ENCODE results near the gene RIC8A. TPM values are rescaled to one million over a fixed set of nuclear protein-coding genes. Genes with fewer than 3 reads are reported as not detected.
"Not testable (repeated sequence)": the region's sequence is repeated elsewhere in the genome, so short reads cannot be mapped to it uniquely, and the experiment has no call there.

The RIC8A gene
- total RNA-seq, result 10 to 100 TPM; 39.0 to 94.0 (median 64.1) TPM

DNA sequence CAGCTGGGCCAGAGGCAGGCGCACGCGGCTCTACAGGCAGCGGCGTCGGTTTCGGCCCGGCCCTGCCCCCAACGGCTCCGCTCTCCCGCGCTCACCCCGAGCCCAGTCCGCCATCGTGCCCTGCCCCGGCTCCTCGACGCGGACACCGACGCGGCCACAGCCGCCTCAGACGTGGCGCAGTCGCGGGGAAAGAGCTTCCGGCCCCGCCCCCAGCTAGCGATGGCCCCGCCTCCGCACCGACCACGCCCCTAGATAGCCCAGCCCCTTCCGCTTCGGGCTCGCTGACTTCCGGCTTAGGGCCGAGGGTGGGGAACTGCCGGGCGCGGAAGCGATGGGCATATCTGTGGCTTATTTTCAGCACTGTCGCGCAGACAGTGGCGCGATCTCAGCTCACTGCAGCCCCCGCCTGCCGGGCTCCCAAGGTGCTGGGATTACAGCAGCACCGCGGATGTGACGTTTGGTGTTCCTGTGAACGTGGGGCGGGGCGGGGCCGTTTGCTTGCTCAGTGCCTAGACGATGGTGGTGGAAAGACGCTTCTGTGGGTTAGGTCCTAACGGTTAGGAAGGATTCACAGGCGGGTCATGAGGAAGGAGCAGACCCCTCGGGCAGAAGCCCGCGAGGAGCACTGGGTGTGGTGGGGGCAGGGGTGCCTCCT is at the start of gene RIC8A, which contains the start of gene BET1L:
Gene RIC8A (plus strand): TSS at position 501 of the 655 bp plus-strand sequence. CDS start 1,147 bp downstream, outside the sequence.
Gene BET1L (minus strand): TSS at position 192 of the 655 bp plus-strand sequence. CDS start 78 bp downstream, at position 114.
- in situ Hi-C loops (cut with MboI; ENCODE audit: low pct_unique_long_range_greater_than_20kb in 2 of 9, low sequenced_read_pairs in 9 of 9, unreplicated experiment in 9 of 9), result no loop called here
- WGBS, 10 experiments, result 0 to 3% (median 0%) methylated on average over 2 to 6 of the region's 63 CpGs; no CpG with 5 or more reads in 7 of the 10 experiments
- ATAC-seq (replicated peaks in 6 of 8), result peak; percentile 59 to 90 (median 83)
- Histone ChIP-seq H3K27ac (peak within 1 kb of the TSS; percentile 98 to 99), H3K4me3 (peak within 1 kb of the TSS; percentile 90 to 100 (median 93)), H3K4me1 (replicated peaks in 1 of 2) (peaks cover 17 to 19% of the 10 kb centered on the region in 2 donors)

DNA sequence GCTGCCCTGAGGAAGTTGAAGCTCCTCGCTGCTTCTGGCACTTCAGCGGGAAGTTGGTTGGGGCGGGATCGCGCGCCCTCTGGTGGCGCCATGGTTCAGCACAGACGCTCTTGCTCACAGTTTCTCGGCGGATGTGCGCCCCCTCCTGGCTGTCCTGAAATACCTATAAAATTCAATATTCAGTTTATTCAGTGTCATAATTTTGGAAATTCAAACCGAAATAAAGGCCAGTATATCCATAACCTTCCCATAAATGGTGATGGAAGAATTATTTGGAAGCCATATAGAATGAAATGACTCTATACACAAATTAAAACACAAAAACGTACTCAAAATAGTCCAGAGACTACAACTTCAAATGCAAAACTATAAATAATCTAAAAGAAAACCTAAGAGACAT is 27.3 kb upstream of the RIC8A start:
- H3K4me1 ChIP-seq (replicated peaks in 1 of 2); in situ Hi-C loops (cut with MboI; ENCODE audit: low pct_unique_long_range_greater_than_20kb in 2 of 9, low sequenced_read_pairs in 9 of 9, unreplicated experiment in 9 of 9); ATAC-seq (replicated peaks in 6 of 8); H3K4me3 ChIP-seq; H3K27ac ChIP-seq: not testable (repeated sequence)
- WGBS, 10 experiments, result no CpG with 5 or more reads among the region's 13 CpGs

DNA sequence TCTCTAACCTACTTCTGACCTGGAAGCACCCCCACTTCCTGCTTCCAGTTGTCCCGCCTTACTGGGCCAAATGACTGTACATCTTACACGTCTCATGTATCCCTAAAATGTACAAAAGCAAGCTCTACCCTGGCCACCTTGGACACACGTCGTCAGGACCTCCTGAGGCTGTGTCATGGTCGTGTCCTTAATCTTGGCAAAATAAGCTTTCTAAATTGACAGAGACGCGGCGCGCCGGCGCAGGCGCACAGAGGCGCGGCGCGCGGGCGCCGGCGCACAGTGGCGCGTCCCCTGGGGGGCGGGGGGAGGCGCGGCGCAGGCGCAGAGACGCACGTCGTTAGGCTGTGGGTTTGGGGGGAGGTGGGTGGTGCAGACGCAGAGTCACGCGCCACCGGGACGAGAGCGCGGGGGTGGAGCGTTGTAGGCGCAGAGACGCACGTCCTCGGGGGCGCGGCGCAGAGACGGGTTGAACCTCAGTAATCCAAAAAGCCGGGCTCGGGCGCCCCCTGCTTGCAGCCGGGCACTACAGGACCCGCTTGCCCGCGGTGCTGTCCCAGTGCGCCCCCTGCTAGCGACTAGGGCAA is 18.2 kb upstream of the RIC8A start:
- no CpG with 5 or more reads among the region's 55 CpGs for WGBS, 10 experiments
- H3K4me1 ChIP-seq (replicated peaks in 1 of 2); H3K27ac ChIP-seq; in situ Hi-C loops (cut with MboI; ENCODE audit: low pct_unique_long_range_greater_than_20kb in 2 of 9, low sequenced_read_pairs in 9 of 9, unreplicated experiment in 9 of 9); H3K4me3 ChIP-seq: not testable (repeated sequence)
- peak in 6 of 8 experiments; percentile 11 to 38 (median 20) for ATAC-seq (replicated peaks in 6 of 8)

DNA sequence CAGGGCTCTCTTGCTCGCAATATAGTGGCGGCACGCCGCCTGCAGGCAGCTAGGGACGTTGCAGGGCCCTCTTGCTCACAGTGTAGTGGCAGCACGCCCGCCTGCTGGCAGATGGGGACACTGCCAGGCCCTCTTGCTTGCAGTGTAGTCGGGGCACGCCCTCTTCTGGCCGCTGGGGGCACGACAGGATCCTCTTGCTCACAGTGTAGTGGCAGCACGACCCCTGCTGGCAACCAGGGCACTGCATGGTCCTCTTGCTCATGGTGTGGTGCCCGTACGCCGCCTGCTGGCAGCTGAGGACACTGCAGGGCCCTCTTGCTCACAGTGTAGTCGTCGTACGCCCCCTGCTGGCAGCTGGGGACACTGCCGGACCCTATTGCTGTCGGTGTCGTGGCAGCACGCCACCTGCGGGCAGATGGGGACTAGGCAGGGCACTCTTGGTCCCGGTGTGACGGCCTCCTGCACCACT is 17.6 kb upstream of the RIC8A start:
- H3K27ac ChIP-seq; in situ Hi-C loops (cut with MboI; ENCODE audit: low pct_unique_long_range_greater_than_20kb in 2 of 9, low sequenced_read_pairs in 9 of 9, unreplicated experiment in 9 of 9); H3K4me3 ChIP-seq; H3K4me1 ChIP-seq (replicated peaks in 1 of 2): not testable (repeated sequence)
- WGBS, 10 experiments, result no CpG with 5 or more reads among the region's 25 CpGs
- peak; percentile 31 to 90 (median 48) for ATAC-seq (replicated peaks in 6 of 8)

DNA sequence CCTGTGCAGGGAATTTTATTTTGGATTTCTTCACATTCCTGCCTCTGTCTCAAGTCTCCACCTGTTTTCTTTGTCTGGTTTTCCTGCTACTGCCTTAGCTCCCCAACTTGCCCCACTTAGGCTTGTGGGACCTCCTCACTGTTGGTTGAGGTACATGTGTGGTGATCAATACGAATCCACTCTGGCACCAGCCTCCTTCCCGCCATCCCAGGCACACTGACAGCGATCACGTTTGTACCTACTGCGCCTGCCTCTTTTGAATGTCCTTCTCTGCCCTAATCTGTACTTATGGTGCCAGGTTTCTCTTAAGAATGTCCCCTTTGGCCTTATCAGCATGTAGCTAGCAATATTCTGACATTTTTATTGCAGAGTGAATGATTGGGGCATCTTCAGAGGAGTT is 17.0 kb upstream of the RIC8A start:
- H3K4me1 ChIP-seq (replicated peaks in 1 of 2); in situ Hi-C loops (cut with MboI; ENCODE audit: low pct_unique_long_range_greater_than_20kb in 2 of 9, low sequenced_read_pairs in 9 of 9, unreplicated experiment in 9 of 9); H3K27ac ChIP-seq; ATAC-seq (replicated peaks in 6 of 8); H3K4me3 ChIP-seq: not testable (repeated sequence)
- WGBS, 10 experiments, result no CpG with 5 or more reads among the region's 5 CpGs

DNA sequence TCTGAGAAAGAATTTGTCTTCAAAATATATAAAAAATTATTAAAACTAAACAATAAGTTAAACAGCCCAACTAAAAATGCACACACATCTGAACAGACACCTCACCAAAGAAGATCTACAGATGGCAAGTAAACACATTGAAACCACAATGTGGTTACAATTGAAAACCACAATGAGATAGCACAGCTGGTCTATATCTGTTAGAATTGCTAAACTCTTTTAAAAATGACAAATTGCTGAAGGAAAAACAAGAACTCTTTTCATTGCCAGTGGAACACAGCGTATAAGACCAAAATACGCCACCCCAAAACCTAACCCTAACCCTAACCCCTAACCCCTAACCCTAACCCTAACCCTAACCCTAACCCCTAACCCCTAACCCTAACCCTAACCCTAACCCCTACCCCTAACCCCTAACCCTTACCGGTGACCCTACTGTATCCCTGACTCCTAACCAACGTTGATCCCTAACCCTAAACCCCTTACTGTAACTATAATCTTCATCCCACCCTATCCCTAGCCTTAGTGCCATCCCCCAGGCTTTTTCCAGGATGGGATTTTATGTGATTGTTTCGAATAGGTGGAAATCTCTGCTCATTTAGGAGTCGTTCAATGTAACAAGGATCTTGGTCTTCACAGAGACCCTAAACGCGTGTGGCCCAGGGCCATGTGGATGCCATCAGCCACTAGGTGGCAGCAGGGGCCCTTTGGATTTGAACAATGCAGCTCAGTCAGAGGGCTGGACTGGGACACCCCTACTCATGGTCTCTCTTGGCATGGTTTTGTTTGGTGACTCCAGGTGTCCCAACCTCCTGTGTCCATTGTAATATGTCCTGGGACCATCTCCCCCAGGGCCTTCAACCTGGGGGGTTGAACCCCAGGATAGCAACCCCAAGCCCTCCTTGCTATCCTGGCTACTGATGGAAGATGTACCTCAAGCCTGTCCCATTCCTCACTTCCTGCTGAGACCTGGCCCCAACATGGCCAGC is 15.7 kb upstream of the RIC8A start:
- in situ Hi-C loops (cut with MboI; ENCODE audit: low pct_unique_long_range_greater_than_20kb in 2 of 9, low sequenced_read_pairs in 9 of 9, unreplicated experiment in 9 of 9); H3K4me1 ChIP-seq (replicated peaks in 1 of 2); H3K27ac ChIP-seq; H3K4me3 ChIP-seq: not testable (repeated sequence)
- peak; percentile 19 to 83 (median 63) for ATAC-seq (replicated peaks in 6 of 8)
- no CpG with 5 or more reads among the region's 8 CpGs for WGBS, 10 experiments

DNA sequence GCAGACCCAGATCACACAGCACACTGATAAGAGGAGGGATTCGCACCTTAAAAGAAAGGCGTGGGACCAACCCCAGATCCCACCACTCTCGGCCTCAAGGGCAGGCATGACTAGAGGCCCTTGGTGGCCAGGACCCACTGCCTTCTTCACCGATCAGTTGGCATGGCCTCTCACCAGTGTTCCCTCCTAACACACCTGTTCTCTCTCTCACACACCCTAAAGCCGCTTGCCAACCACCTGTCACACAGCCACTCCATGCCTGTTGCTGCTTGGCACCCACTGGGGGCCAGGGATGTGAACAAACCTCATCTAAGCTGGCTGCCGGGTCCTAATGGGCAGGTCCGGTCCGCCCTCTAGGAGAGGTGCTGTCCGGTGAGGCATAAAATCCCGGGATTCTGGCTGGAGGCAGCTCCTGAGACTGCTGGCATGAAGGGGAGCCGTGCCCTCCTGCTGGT is 14.8 kb upstream of the RIC8A start, which contains the start of gene SCGB1C1:
Gene SCGB1C1 (plus strand): TSS at position 405 of the 455 bp plus-strand sequence. CDS start 22 bp downstream, at position 427.
- in situ Hi-C loops (cut with MboI; ENCODE audit: low pct_unique_long_range_greater_than_20kb in 2 of 9, low sequenced_read_pairs in 9 of 9, unreplicated experiment in 9 of 9); ATAC-seq (replicated peaks in 6 of 8); H3K4me1 ChIP-seq (replicated peaks in 1 of 2); H3K27ac ChIP-seq; H3K4me3 ChIP-seq: not testable (repeated sequence)
- no CpG with 5 or more reads among the region's 11 CpGs for WGBS, 10 experiments

DNA sequence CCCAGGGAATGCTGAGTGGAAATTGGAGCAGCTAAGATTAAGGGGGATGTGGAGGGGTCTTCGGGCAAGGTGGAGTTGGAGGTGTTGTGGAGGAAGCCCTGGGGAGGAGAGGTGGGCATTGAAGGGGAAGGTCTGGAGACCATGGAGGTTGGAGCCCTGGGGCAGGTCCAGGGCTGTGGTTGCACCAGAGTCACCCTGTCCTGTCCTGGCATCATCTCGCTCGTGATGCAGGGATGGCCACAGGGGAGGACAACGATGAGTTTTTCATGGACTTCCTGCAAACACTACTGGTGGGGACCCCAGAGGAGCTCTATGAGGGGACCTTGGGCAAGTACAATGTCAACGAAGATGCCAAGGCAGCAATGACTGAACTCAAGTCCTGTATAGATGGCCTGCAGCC is 14.0 kb upstream of the RIC8A start:
- no CpG with 5 or more reads among the region's 5 CpGs for WGBS, 10 experiments
- H3K27ac ChIP-seq; in situ Hi-C loops (cut with MboI; ENCODE audit: low pct_unique_long_range_greater_than_20kb in 2 of 9, low sequenced_read_pairs in 9 of 9, unreplicated experiment in 9 of 9); H3K4me3 ChIP-seq; H3K4me1 ChIP-seq (replicated peaks in 1 of 2): not testable (repeated sequence)
- ATAC-seq (replicated peaks in 6 of 8), result peak in 1 of 8 experiments; percentile 11

DNA sequence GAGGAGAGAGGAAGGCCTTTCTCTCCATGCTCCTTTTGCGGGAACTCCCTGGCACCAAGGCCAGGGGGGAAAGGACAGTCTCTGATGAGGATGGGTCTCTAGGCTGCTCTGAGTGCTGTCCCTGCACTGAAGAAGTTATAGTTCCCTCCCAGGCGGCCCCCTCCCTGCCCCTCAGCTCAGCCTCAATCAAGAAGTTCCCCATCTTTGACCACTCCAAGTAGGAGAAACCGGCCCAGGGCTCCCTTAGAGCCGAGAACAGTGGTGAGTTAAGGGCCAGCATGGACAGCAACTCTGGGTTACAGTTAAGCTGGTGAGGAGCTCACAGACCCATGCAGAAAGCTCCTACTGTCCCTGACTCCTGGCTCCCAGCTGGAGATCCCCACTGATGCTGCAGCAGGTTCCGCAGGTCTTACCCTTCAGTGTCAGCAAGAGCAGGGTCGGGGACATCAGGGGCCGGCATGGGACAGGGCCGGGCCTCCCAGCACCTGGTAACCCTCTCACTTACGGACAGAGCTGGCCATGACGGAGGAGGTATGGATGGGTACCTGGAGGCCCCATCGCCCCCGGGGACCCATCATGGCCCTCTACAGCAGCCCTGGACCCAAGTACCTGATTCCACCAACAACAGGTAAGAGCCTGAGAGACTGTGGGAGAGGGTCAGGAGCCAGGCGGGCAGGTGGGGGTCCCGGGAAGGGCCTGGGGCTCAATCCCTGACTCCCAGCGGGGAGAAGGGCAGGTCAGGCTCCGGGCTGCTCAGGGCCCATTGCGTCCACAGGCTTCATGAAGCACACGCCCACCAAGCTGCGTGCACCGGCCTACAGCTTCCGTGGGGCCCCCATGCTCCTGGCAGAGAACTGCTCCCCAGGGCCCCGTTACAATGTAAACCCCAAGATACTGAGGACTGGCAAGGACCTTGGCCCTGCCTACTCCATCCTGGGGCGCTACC is 10.4 kb upstream of the RIC8A start:
- WGBS, 10 experiments, result 44 to 100% (median 80%) methylated on average over 1 to 4 of the region's 23 CpGs; no CpG with 5 or more reads in 3 of the 10 experiments
- in situ Hi-C loops (cut with MboI; ENCODE audit: low pct_unique_long_range_greater_than_20kb in 2 of 9, low sequenced_read_pairs in 9 of 9, unreplicated experiment in 9 of 9), result no loop called here
- ATAC-seq (replicated peaks in 6 of 8), result peak in 4 of 8 experiments; percentile 10 to 14 (median 12)
- H3K27ac ChIP-seq, result no peak overlapping the region
- H3K4me1 ChIP-seq (replicated peaks in 1 of 2), result peaks cover 0 to 2% of the 10 kb centered on the region in 2 donors
- no peak overlapping the region for H3K4me3 ChIP-seq

DNA sequence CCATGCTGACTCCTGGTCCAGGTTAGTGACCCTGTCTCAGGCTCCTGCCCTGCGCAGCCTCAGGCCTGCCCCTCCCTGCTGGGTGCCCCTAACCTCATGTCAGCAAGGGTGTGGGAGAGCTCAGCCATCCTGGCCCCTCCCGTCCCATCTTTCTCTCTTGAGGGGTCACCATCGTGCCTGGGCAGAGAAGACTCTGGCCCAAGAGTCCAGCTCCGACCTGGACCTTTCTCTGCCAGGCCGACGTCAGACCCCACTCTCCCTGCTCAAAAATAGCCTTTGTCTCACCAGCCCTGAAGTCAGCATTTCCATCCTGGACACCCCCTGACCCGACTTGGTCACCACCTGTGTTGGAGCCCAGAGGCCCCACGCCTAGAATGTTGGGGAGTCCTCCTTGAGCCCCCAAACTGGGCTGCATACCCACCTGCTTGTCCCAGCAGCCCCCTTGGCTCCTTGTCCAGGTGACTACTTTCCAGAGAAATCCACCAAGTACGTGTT is 9.7 kb upstream of the RIC8A start:
- in situ Hi-C loops (cut with MboI; ENCODE audit: low pct_unique_long_range_greater_than_20kb in 2 of 9, low sequenced_read_pairs in 9 of 9, unreplicated experiment in 9 of 9), result no loop called here
- Histone ChIP-seq H3K4me3 (no peak overlapping the region), H3K27ac (no peak overlapping the region), H3K4me1 (replicated peaks in 1 of 2) (no peaks in the 10 kb centered on the region)
- peak in 4 of 8 experiments; percentile 6 to 17 (median 10) for ATAC-seq (replicated peaks in 6 of 8)
- 73 to 92% (median 79%) methylated on average over 2 to 7 of the region's 9 CpGs; no CpG with 5 or more reads in 6 of the 10 experiments for WGBS, 10 experiments

DNA sequence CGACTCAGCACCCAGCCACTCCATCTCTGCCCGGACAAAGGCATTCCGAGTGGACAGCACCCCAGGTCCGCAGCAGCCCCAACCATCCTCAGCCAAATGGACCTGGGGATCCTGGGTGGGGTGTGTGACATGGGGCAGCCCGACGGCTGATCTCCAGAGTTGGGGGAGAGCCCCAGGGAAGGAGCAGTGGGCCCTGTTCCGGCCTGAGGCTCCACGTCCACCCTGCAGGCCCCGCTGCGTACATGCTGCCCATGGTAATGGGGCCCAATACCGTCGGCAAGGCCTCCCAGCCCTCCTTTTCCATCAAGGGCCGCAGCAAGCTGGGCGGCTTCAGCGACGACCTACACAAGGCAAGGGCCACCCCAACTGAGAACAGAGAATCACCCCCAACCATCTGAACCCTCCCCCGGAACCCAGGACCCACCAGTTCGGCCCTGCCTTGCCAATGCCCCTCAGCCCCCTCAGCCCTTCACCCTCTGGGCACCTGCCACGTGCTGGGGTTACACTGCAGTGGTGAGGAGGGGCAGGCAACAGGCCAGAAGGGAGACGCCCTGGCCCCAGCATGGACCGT is 9.2 kb upstream of the RIC8A start:
- in situ Hi-C loops (cut with MboI; ENCODE audit: low pct_unique_long_range_greater_than_20kb in 2 of 9, low sequenced_read_pairs in 9 of 9, unreplicated experiment in 9 of 9), result no loop called here
- no peak for ATAC-seq (replicated peaks in 6 of 8)
- H3K4me1 ChIP-seq (replicated peaks in 1 of 2), result no peaks in the 10 kb centered on the region
- no peak overlapping the region for H3K4me3 ChIP-seq
- no peak overlapping the region for H3K27ac ChIP-seq
- 74 to 100% (median 80%) methylated on average over 1 to 3 of the region's 21 CpGs; no CpG with 5 or more reads in 7 of the 10 experiments for WGBS, 10 experiments

Measured in motor neuron (in vitro differentiated cells).